ENCODE data around the gene TBCK. TPM values are rescaled to one million over a fixed set of nuclear protein-coding genes. Genes with fewer than 3 reads are reported as not detected.

The TBCK gene
- 36.1 TPM for total RNA-seq

DNA sequence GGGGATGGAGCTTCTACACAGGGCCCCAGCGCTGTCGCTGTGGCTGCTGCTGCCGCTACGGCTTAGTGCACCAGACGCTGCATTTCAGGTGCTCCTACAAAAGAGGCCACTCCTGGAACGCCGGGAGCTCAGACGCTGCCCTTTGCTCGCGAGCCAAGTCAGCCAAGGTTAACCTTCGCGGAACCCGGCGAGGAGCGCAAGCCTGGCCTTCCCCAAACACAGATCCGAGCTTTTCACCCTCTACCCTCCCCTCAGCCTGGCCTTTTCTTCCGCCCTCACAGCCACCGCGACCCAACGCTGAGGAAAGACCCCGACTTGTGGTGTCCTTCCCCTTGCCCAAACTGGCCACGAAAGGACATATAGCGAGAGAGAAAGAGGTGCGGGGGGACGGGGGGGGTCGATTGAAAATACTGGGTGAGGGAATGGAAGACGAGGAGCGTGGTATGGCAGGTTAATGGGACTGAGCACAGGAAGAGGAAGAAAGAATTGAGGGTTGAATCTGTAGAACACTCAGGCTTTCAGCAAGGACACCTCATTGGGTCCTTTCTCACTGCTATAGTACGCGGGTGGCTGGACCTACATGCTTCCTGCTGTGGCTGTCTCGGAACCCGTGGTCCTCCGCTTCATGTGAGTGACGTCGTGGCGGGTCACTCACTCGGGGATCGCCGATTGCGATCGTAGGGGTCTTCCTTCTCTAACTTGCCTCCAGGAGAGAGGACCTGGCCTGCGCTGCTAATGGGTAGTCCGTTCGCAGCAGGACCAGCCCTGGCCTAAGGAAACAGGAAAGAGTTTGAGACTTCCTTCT is at the start of gene TBCK, which contains the start of gene AIMP1:
Gene TBCK (minus strand): TSS at position 242 of the 805 bp plus-strand sequence. CDS start 7,249 bp downstream, outside the sequence.
Gene AIMP1 (plus strand): TSS at position 583 of the 805 bp plus-strand sequence. CDS start 8,460 bp downstream, outside the sequence.
- peaks cover 40% of the 10 kb centered on the region for H3K4me1 ChIP-seq
- intact Hi-C loops (cut with DNase I): no loop called here

DNA sequence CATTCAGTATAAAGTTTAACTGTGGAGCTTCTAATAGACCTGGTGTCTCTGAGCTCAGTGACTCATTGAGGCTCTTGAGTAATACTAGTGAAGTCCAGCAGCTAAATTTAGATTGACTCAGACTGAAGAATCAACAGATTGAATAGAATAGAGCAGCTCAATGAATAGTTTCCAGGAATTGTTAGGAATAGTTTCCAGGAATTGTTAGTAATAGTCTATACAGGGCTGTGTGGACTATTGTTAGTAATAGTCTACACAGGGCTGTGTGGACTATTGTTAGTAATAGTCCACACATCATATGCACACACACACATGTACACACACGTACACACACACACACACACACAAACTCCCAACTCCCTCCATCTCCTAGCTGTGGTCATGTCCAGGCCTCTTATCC is 49.6 kb upstream of the TBCK start:
- intact Hi-C loops (cut with DNase I): no loop called here
- TF ChIP-seq, protein P1, sequence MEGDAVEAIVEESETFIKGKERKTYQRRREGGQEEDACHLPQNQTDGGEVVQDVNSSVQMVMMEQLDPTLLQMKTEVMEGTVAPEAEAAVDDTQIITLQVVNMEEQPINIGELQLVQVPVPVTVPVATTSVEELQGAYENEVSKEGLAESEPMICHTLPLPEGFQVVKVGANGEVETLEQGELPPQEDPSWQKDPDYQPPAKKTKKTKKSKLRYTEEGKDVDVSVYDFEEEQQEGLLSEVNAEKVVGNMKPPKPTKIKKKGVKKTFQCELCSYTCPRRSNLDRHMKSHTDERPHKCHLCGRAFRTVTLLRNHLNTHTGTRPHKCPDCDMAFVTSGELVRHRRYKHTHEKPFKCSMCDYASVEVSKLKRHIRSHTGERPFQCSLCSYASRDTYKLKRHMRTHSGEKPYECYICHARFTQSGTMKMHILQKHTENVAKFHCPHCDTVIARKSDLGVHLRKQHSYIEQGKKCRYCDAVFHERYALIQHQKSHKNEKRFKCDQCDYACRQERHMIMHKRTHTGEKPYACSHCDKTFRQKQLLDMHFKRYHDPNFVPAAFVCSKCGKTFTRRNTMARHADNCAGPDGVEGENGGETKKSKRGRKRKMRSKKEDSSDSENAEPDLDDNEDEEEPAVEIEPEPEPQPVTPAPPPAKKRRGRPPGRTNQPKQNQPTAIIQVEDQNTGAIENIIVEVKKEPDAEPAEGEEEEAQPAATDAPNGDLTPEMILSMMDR (IDR thresholded peaks at IDR 0.05): no peak
- TF ChIP-seq POLR2AphosphoS5 (IDR thresholded peaks at IDR 0.05; ENCODE audit: insufficient read depth in 1 of 2, low read depth in 1 of 2): no peak
- TF ChIP-seq POLR2A (IDR thresholded peaks at IDR 0.05): no peak
- no peaks in the 10 kb centered on the region for H3K27me3 ChIP-seq
- H3K4me3 ChIP-seq: no peak overlapping the region
- no peaks in the 10 kb centered on the region for H3K36me3 ChIP-seq
- no peaks in the 10 kb centered on the region for H3K4me1 ChIP-seq
- no peak for DNase-seq (ENCODE audit: extremely low spot score in 2 of 2)
- no peak overlapping the region for H3K27ac ChIP-seq
- H3K9me3 ChIP-seq: no peaks in the 10 kb centered on the region

More for the DNA sequence above, at the start of gene TBCK, which contains the start of gene AIMP1:
- H3K27me3 ChIP-seq: no peaks in the 10 kb centered on the region
- H3K9me3 ChIP-seq: no peaks in the 10 kb centered on the region
- peak within 1 kb of the TSS; percentile 92 for H3K27ac ChIP-seq
- H3K36me3 ChIP-seq: peaks cover 0 to 2% of the 10 kb centered on the region in 2 donors
- TF ChIP-seq POLR2AphosphoS5 (IDR thresholded peaks at IDR 0.05; ENCODE audit: insufficient read depth in 1 of 2, low read depth in 1 of 2): peak; percentile 60 to 83
- peak in 1 of 2 donors; percentile 10 for TF ChIP-seq POLR2A (IDR thresholded peaks at IDR 0.05)
- TF ChIP-seq, protein P1 (IDR thresholded peaks at IDR 0.05): no peak
- H3K4me3 ChIP-seq: peak within 1 kb of the TSS; percentile 73 to 95
- peak in 1 of 2 donors; percentile 94 for DNase-seq (ENCODE audit: extremely low spot score in 2 of 2)

DNA sequence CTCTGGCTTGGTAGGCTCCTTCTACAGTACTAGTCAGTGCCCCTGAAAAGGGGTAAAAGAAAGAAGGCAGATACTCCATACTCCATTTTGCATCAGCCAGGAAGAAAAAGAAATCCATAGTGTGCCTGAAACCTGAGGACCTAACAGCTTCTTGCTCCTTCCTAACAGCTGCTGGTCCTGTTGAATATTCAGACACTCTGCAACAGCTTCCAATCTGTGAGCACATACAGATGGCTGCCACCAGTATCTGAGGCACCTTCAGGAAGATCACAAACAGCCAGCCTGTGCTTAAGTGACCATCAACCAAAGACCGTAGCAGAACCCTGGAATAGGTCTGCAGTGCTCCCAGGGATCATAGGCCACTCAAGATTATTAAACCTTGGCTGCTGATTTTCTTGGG is 48.3 kb upstream of the TBCK start:
- intact Hi-C loops (cut with DNase I): no loop called here
- Histone ChIP-seq H3K36me3 (no peaks in the 10 kb centered on the region), H3K4me3 (no peak overlapping the region), H3K27ac (no peak overlapping the region), H3K9me3 (no peaks in the 10 kb centered on the region), H3K4me1 (no peaks in the 10 kb centered on the region), H3K27me3 (no peaks in the 10 kb centered on the region)
- TF ChIP-seq POLR2AphosphoS5 (IDR thresholded peaks at IDR 0.05; ENCODE audit: insufficient read depth in 1 of 2, low read depth in 1 of 2): no peak
- no peak for TF ChIP-seq POLR2A (IDR thresholded peaks at IDR 0.05)
- TF ChIP-seq, protein P1 (IDR thresholded peaks at IDR 0.05): no peak
- no peak for DNase-seq (ENCODE audit: extremely low spot score in 2 of 2)

DNA sequence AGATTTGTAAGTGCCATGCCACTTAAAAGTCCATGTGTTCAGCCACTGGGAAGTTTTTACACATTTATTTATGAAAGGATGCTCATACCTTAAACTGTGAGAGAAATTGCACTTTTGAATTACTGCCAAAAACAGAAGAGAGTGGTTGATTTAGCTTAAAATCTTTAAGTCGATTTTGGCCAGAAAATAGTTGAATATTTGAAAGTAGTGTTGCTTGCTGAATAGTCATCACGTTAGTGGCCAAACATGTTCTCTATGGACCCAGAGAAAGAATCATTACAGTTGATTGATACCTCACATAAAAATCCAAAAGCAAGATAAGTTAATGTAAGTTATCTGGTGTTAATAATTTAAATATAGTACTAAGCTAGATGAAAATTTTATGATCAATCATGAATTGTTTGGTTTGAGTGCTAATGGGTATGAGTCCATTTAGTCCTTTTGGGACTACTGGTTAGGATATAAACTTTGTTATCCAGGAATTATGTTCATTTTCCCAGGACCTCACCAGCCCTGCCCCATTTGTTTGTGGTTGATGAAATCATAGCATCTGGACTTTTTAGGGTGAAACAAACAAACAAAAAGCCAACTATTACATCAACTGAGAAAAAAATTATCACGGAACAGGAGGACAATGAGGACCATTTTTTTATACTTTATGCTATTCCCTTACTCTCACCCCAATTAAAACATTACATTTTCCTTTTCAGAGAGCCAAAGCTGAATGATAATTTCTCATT is 46.2 kb upstream of the TBCK start:
- H3K27ac ChIP-seq: no peak overlapping the region
- H3K36me3 ChIP-seq: no peaks in the 10 kb centered on the region
- no peak overlapping the region for H3K4me3 ChIP-seq
- H3K4me1 ChIP-seq: no peaks in the 10 kb centered on the region
- DNase-seq (ENCODE audit: extremely low spot score in 2 of 2): no peak
- intact Hi-C loops (cut with DNase I): no loop called here
- no peaks in the 10 kb centered on the region for H3K9me3 ChIP-seq
- TF ChIP-seq, protein P1 (IDR thresholded peaks at IDR 0.05): no peak
- TF ChIP-seq POLR2AphosphoS5 (IDR thresholded peaks at IDR 0.05; ENCODE audit: insufficient read depth in 1 of 2, low read depth in 1 of 2) (no peak), POLR2A (IDR thresholded peaks at IDR 0.05) (no peak)
- no peaks in the 10 kb centered on the region for H3K27me3 ChIP-seq
